Measurements from ENCODE around the gene COG5.

DNA sequence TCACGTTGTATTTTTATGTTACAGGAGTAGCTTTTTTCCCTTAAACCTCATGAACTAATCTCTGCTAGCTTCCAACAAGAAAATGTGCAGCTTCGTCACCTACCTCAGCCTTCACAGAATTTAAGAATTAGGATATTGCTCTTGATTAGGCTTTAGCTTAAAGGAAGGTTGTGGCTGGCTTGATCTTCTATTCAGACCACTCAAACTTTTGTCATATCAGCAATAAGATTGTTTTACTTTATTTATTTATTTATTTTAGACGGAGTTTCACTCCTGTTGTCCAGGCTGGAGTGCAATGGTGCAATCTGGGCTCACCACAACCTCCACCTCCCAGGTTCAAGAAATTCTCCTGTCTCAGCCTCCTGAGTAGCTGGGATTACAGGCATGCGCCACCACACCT is 219.4 kb downstream of the COG5 start:
- TF ChIP-seq, protein P1, sequence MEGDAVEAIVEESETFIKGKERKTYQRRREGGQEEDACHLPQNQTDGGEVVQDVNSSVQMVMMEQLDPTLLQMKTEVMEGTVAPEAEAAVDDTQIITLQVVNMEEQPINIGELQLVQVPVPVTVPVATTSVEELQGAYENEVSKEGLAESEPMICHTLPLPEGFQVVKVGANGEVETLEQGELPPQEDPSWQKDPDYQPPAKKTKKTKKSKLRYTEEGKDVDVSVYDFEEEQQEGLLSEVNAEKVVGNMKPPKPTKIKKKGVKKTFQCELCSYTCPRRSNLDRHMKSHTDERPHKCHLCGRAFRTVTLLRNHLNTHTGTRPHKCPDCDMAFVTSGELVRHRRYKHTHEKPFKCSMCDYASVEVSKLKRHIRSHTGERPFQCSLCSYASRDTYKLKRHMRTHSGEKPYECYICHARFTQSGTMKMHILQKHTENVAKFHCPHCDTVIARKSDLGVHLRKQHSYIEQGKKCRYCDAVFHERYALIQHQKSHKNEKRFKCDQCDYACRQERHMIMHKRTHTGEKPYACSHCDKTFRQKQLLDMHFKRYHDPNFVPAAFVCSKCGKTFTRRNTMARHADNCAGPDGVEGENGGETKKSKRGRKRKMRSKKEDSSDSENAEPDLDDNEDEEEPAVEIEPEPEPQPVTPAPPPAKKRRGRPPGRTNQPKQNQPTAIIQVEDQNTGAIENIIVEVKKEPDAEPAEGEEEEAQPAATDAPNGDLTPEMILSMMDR (conservative IDR thresholded peaks at IDR 0.05; ENCODE audit: low read length): no peak
- no peak for TF ChIP-seq EZH2phosphoT487 (IDR thresholded peaks at IDR 0.05; ENCODE audit: borderline replicate concordance, low read depth, low read length)

All from OCI-LY7 (cell line).